ENCODE results near the gene GLUL.

DNA sequence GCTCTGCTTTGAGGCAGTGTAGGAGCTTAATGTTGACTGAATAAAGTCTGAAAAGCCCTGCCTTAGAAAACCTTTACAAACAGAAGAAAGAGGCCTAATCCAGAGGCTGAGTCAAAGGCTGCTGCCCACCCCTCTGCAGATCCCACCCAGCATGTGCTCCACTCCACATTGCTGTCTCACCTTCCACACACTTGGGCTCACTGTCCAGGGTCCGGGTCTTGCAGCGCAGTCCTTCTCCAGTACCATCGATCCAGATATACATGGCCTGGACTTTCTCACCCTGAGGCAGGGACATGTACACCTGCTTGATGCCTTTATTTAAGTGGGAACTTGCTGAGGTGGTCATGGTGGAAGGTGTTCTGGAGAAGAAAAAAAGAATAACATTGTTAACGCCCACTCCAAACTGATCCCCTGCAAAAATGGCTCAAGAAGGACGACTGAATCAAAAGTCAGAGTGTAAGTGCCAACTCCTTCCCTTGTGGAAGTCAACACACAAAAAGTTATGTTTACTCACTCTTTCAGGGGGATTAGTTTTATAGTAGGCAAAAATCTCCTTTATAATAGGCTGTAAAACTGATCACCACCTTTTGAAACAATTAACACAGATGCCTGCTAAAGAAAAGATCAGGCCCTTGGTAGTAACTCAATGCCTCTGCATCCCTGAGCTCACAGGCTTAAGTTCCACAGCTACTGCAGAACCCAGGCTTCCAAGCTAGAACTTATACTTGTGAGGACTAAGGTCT, 3.0 kb downstream of the GLUL start:
- TF ChIP-seq, protein P1, sequence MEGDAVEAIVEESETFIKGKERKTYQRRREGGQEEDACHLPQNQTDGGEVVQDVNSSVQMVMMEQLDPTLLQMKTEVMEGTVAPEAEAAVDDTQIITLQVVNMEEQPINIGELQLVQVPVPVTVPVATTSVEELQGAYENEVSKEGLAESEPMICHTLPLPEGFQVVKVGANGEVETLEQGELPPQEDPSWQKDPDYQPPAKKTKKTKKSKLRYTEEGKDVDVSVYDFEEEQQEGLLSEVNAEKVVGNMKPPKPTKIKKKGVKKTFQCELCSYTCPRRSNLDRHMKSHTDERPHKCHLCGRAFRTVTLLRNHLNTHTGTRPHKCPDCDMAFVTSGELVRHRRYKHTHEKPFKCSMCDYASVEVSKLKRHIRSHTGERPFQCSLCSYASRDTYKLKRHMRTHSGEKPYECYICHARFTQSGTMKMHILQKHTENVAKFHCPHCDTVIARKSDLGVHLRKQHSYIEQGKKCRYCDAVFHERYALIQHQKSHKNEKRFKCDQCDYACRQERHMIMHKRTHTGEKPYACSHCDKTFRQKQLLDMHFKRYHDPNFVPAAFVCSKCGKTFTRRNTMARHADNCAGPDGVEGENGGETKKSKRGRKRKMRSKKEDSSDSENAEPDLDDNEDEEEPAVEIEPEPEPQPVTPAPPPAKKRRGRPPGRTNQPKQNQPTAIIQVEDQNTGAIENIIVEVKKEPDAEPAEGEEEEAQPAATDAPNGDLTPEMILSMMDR (IDR thresholded peaks at IDR 0.05; ENCODE audit: borderline replicate concordance, extremely low read depth, low read length, poor library complexity, severe bottlenecking): no peak
- no peak for TF ChIP-seq EZH2 (IDR thresholded peaks at IDR 0.05; ENCODE audit: borderline replicate concordance, low read depth, low read length, severe bottlenecking)

Data from DND-41 (cell line).